Esophagus muscularis mucosa (tissue), 4 donors: ENCODE data around the gene NSL1. TPM values are rescaled to one million over a fixed set of nuclear protein-coding genes. Genes with fewer than 3 reads are reported as not detected.

ENCODE experiments used
- DNase-seq: peaks from one replicate; pipeline ENCODE4 v3.0.0-alpha.2; 2017; ENCODE audit errors: extremely low spot score
- H3K27ac ChIP-seq, 4 donors: fragments of 200-600 bp; sonication (generic); replicated peaks in 1 of 4; 1 replicate in 3 of 4; 2 replicates in 1 of 4; pipeline ENCODE4 v1.5.1; 2016 to 2019; ENCODE audit warnings: mild to moderate bottlenecking in 1 of 4
- H3K27me3 ChIP-seq, 4 donors: fragments of 200-600 bp; sonication (generic); one replicate each; pipeline versions ENCODE4 v1.5.1 to v1.6.0; 2016 to 2019
- H3K36me3 ChIP-seq, 4 donors: fragments of 200-600 bp; sonication (generic); one replicate each; pipeline ENCODE4 v1.5.1; 2016 to 2019
- H3K4me1 ChIP-seq, 4 donors: fragments of 200-600 bp; sonication (generic); one replicate each; pipeline ENCODE4 v1.5.1; 2016 to 2019
- H3K4me3 ChIP-seq, 4 donors: fragments of 200-600 bp; sonication (generic); 1 replicate in 2 of 4; 2 replicates in 2 of 4; pipeline ENCODE4 v1.5.1; 2016 to 2019; ENCODE audit warnings: mild to moderate bottlenecking in 4 of 4, moderate library complexity in 1 of 4
- H3K9me3 ChIP-seq, 4 donors: fragments of 200-600 bp; sonication (generic); 1 replicate in 3 of 4; 2 replicates in 1 of 4; pipeline ENCODE4 v1.5.1; 2016 to 2019
- CTCF ChIP-seq, 3 experiments: fragments of 200-600 bp in 2 of 3; fragments of 450-650 bp in 1 of 3; sonication (generic) in 2 of 3; IDR thresholded peaks; one replicate each; pipeline ENCODE4 v1.5.1; 2017 to 2019; ENCODE audit warnings: antibody characterized with exemption in 3 of 3, mild to moderate bottlenecking in 2 of 3, moderate library complexity in 1 of 3
- EP300 ChIP-seq: sonication (generic); formaldehyde crosslinking; IDR thresholded peaks from one replicate; pipeline ENCODE4 v1.6.1; 2017; ENCODE audit warnings: antibody characterized with exemption
- POLR2A ChIP-seq: fragments of 450-650 bp; IDR thresholded peaks from one replicate; pipeline ENCODE4 v1.6.1; 2017; ENCODE audit warnings: antibody characterized with exemption, moderate library complexity, mild to moderate bottlenecking, low read depth
- POLR2AphosphoS5 ChIP-seq, 2 donors: sonication (generic); formaldehyde crosslinking; IDR thresholded peaks; one replicate each; pipeline ENCODE4 v1.6.1; 2017; ENCODE audit warnings: antibody characterized with exemption in 2 of 2
- WGBS: methylation state at CpG from one replicate; pipeline ENCODE4 v1.1.5; 2018; 5-methylcytosine and 5-hydroxymethylcytosine counted together
- intact Hi-C: fragments of 100-400 bp; cut with DNase I; formaldehyde crosslinking; loops from one replicate; pipeline ENCODE4 v1.15.1; 2023
- total RNA-seq, 4 donors: library from RNA; depleted of rRNA; stranded (reverse); fragments of >200 nt; gene quantifications; one replicate each; pipeline versions ENCODE4 v1.1.0 to v1.2.1, GENCODE V29; 2016

The NSL1 gene
- total RNA-seq, 4 donors from 2014 or later: 20.0 to 42.0 (median 30.8) TPM

- Histone ChIP-seq H3K4me3 (no peak overlapping the region), H3K27me3 (no peaks in the 10 kb centered on the region), H3K27ac (no peak overlapping the region), H3K36me3 (no peaks in the 10 kb centered on the region), H3K4me1 (no peaks in the 10 kb centered on the region), H3K9me3 (no peaks in the 10 kb centered on the region)
- intact Hi-C loops: no loop called here
- no peak for TF ChIP-seq POLR2AphosphoS5 (IDR thresholded peaks at IDR 0.05)
- no peak for TF ChIP-seq POLR2A
- no peak for TF ChIP-seq EP300
- WGBS: 91% methylated on average over 8 of the region's 9 CpGs
- DNase-seq: no peak
Measured at GRCh38 chr1:212692774-212693644, 98.6 kb downstream of the NSL1 start.

DNA sequence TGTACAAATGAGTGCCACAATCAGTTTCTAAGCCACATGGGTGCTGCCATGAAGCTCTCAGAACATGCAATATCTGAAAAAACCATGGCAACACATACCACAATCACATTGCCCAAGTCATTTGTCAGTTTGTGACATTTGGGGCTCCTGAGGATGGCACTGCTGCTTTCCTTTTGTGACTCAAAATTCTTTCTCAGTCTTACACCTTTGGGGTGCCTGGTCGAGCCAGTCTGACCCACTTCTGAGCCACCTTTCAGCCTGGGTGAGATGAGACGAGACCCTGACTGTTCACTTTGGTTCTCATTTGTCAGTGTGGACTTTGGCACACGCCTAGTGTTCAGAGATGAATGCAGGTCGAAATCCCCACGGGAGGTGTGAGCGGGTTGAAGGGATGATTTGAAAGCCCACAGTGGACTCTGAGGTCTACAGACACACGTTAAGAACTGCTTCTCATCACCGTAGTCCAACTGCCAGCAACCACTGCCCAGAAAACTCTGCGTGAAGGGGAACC, 100.0 kb downstream of the NSL1 start:
- H3K9me3 ChIP-seq: no peaks in the 10 kb centered on the region
- no peaks in the 10 kb centered on the region for H3K36me3 ChIP-seq
- H3K4me3 ChIP-seq: no peak overlapping the region
- whole genome bisulfite sequencing: 89% methylated on average over 9 of the region's 9 CpGs
- H3K27me3 ChIP-seq: no peaks in the 10 kb centered on the region
- H3K27ac ChIP-seq: no peak overlapping the region
- DNase-seq: no peak
- TF ChIP-seq CTCF (IDR thresholded peaks at IDR 0.05) (no peak), EP300 (no peak), POLR2AphosphoS5 (IDR thresholded peaks at IDR 0.05) (no peak), POLR2A (no peak)
- intact Hi-C loops: no loop called here
- no peaks in the 10 kb centered on the region for H3K4me1 ChIP-seq

DNA sequence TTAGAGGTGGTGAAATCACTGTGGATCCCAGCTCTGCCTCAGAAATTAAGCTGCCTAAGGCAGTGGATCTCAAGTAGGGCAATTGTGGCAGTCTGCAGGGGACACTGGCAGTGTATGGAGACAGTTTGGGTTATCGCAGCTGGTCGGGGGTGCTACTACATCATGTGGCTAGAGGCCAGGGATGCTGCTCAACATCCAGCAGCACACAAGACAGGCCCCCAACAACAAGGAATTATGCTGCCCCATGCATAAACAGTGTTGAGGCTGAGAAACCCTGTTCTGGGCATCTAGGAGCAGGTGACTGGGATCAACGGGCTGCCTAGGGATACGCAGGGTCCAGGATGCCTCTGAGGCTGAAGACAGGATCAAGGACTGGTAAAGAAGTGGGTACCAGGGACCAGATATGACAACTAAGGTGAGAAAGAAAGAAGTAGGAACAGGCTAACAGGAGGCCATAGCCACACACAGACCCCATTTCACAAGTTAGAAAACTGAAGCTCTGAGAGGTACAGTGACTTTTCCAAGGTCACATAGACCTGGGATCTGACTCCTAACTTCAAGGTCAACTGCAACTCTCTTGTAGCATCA, 100.7 kb downstream of the NSL1 start:
- TF ChIP-seq EP300 (no peak), POLR2AphosphoS5 (IDR thresholded peaks at IDR 0.05) (no peak), POLR2A (no peak), CTCF (IDR thresholded peaks at IDR 0.05) (no peak)
- 95% methylated on average over 3 of the region's 4 CpGs for WGBS
- no peaks in the 10 kb centered on the region for H3K9me3 ChIP-seq
- intact Hi-C loops: no loop called here
- no peak for DNase-seq
- H3K36me3 ChIP-seq: peaks cover 0 to 3% (median 0%) of the 10 kb centered on the region in 4 donors
- H3K27ac ChIP-seq: no peak overlapping the region
- no peaks in the 10 kb centered on the region for H3K27me3 ChIP-seq
- H3K4me3 ChIP-seq: no peak overlapping the region
- no peaks in the 10 kb centered on the region for H3K4me1 ChIP-seq

- intact Hi-C loops: no loop called here
- DNase-seq: no peak
Measured at GRCh38 chr1:212689758-212690529, 101.6 kb downstream of the NSL1 start.

More at GRCh38 chr1:212689758-212690529, 101.6 kb downstream of the NSL1 start:
- no peaks in the 10 kb centered on the region for H3K27me3 ChIP-seq
- 84% methylated on average over 12 of the region's 12 CpGs for WGBS
- H3K9me3 ChIP-seq: no peaks in the 10 kb centered on the region
- no peak overlapping the region for H3K4me3 ChIP-seq
- TF ChIP-seq POLR2A: no peak
- no peak for TF ChIP-seq EP300
- TF ChIP-seq POLR2AphosphoS5 (IDR thresholded peaks at IDR 0.05): no peak
- TF ChIP-seq CTCF (IDR thresholded peaks at IDR 0.05): no peak
- H3K4me1 ChIP-seq: no peaks in the 10 kb centered on the region
- no peak overlapping the region for H3K27ac ChIP-seq
- peaks cover 0 to 3% (median 0%) of the 10 kb centered on the region in 4 donors for H3K36me3 ChIP-seq
